Neutrophil (primary cell): ENCODE results near the gene ZNF586.

ENCODE experiments used
- H3K27ac ChIP-seq: fragments of 200-600 bp; sonication (generic); 2 replicates; pipeline ENCODE4 v1.5.1; 2016; ENCODE audit warnings: mild to moderate bottlenecking, moderate library complexity
- H3K27me3 ChIP-seq: fragments of 200-600 bp; sonication (generic); 2 replicates; pipeline ENCODE4 v1.6.0; 2016; ENCODE audit warnings: mild to moderate bottlenecking
- H3K36me3 ChIP-seq: fragments of 200-600 bp; sonication (generic); 2 replicates; pipeline ENCODE4 v1.5.1; 2017
- H3K4me1 ChIP-seq, 2 experiments: fragments of 200-600 bp in 1 of 2; sonication (generic) in 1 of 2; 1 replicate in 1 of 2; 2 replicates in 1 of 2; pipeline versions ENCODE4 v1.5.1 to v1.6.1; 2013 to 2016; ENCODE audit warnings: low read depth in 1 of 2, low read length in 1 of 2, mild to moderate bottlenecking in 1 of 2, moderate library complexity in 1 of 2; ENCODE audit not compliant: control insufficient read depth in 1 of 2, insufficient read depth in 1 of 2
- H3K4me3 ChIP-seq, 2 experiments: fragments of 200-600 bp in 1 of 2; sonication (generic) in 1 of 2; 1 replicate in 1 of 2; 2 replicates in 1 of 2; pipeline ENCODE4 v1.5.1; 2013 to 2016; ENCODE audit warnings: low read depth in 1 of 2, low read length in 1 of 2, mild to moderate bottlenecking in 1 of 2, moderate library complexity in 1 of 2
- H3K9me3 ChIP-seq: fragments of 200-600 bp; sonication (generic); 2 replicates; pipeline ENCODE4 v1.5.1; 2016
- CTCF ChIP-seq: fragments of 200-600 bp; sonication (generic); IDR thresholded peaks from 2 replicates; pipeline ENCODE4 v1.5.1; 2016; ENCODE audit warnings: antibody characterized with exemption

ZNF586 gene

GRCh38 chr19:57815247-57816075, 46.0 kb downstream of the ZNF586 start:
- H3K4me3 ChIP-seq = peak overlapping the region; percentile 82 to 96
- H3K36me3 ChIP-seq = peaks cover 8% of the 10 kb centered on the region
- TF ChIP-seq CTCF = no peak
- H3K27me3 ChIP-seq = no peaks in the 10 kb centered on the region
- H3K27ac ChIP-seq = peak overlapping the region; percentile 90
- no peaks in the 10 kb centered on the region for H3K9me3 ChIP-seq
- peaks cover 53 to 61% of the 10 kb centered on the region in 2 experiments for H3K4me1 ChIP-seq

DNA sequence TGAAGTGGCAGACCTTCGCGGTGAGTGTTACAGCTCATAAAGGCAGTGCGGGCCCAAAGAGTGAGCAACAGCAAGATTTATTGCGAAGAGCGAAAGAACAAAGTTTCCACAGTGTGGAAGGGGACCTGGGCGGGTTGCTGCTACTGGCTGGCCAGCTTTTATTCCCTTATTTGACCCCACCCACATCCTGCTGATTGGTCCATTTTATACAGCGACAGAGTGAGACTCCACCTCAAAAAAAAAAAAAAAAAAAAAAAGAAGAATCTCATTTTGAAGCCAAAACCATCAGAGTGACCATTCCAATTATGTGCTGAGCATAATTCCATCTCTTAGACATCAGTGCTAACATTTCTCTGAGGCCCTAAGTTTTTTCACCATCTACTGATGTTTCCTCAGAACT, 47.2 kb downstream of the ZNF586 start:
- Histone ChIP-seq H3K4me3 (no peak overlapping the region), H3K9me3 (no peaks in the 10 kb centered on the region), H3K27ac (no peak overlapping the region), H3K36me3 (no peaks in the 10 kb centered on the region), H3K27me3 (no peaks in the 10 kb centered on the region), H3K4me1 (peaks cover 51 to 52% of the 10 kb centered on the region in 2 experiments)
- no peak for TF ChIP-seq CTCF

DNA sequence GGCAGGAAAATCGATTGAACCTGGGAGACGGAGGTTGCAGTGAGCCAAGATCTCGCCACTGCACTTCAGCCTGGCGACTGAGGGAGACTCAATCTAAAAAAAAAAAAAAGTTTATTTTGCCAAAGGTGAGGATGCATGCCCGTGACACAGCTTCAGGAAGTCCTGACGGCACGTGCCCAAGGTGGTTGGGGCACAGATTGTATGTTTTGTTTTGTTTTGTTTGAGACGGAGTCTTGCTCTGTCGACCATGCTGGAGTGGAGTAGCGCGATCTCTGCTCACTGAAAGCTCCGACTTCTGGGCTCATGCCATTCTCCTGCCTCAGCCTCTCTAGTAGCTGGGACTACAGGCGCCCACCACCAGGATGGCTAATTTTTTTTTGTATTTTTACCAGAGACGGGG, 48.5 kb downstream of the ZNF586 start:
- TF ChIP-seq CTCF = no peak
- Histone ChIP-seq H3K27me3 (no peaks in the 10 kb centered on the region), H3K36me3 (no peaks in the 10 kb centered on the region), H3K9me3 (no peaks in the 10 kb centered on the region), H3K27ac (no peak overlapping the region), H3K4me1 (peaks cover 37 to 40% of the 10 kb centered on the region in 2 experiments), H3K4me3 (no peak overlapping the region)

DNA sequence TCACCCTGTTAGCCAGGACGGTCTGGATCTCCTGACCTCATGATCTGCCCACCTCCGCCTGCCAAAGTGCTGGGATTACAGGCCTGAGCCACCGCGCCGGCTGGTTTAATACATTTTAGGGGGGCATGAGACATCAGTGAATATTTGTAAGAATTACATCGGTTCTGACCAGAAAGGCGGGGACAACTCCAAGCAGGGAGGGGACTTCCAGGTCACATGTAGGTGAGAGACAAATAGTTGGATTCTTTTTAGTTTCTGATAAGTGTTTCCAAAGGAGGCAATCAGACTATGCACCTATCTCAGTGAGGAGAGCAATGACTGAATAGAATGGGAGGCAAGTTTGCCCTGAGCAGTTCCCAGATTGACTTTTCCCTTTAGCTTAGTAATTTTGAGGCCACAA, 48.9 kb downstream of the ZNF586 start:
- no peaks in the 10 kb centered on the region for H3K27me3 ChIP-seq
- H3K36me3 ChIP-seq = no peaks in the 10 kb centered on the region
- peaks cover 33 to 36% of the 10 kb centered on the region in 2 experiments for H3K4me1 ChIP-seq
- H3K4me3 ChIP-seq = peak overlapping the region in 1 of 2 experiments; percentile 82
- H3K27ac ChIP-seq = peak overlapping the region; percentile 53
- TF ChIP-seq CTCF = no peak
- no peaks in the 10 kb centered on the region for H3K9me3 ChIP-seq

DNA sequence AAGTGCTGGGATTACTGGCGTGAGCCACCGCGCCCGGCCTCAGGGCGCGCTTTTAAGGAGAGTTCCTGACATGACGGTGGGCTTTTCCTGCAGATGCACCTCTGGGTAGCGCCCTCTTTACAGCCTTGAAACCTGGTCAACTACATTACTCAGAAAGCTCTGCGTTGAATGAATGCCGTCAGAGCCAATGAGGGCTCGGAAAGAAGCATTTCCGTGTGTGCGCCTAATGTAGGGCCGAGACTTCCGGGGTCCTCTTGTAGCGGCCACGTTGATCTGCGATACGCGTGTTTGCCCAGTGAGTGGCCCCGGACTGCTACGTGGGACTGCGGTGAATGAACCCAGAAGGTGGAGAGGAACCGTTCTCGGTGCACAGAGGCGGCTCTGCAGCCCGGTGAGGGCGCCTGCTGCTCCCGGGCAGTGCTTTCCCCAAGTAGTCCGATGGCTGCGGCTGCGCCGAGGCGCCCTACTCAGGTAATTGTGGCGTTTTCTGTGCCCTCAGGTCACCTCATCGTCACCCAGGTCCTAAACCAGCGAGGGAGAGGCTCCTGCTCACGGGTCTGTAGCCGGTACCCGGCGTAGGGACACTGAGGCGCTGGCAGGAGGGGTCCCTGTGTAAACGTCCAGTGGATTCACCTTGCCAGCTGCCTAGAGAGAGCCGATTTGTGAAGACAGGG, 50.1 kb downstream of the ZNF586 start:
- Histone ChIP-seq H3K4me1 (peaks cover 23 to 27% of the 10 kb centered on the region in 2 experiments), H3K27ac (peak overlapping the region; percentile 80), H3K4me3 (peak overlapping the region; percentile 79 to 82), H3K27me3 (no peaks in the 10 kb centered on the region), H3K36me3 (no peaks in the 10 kb centered on the region), H3K9me3 (no peaks in the 10 kb centered on the region)
- no peak for TF ChIP-seq CTCF
